Activated CD4-positive, alpha-beta T cell treated with anti-CD3 and anti-CD28 coated beads for 36 hours (primary cell): ENCODE data around the gene GPC6. TPM values are rescaled to one million over a fixed set of nuclear protein-coding genes. Genes with fewer than 3 reads are reported as not detected.

Source experiments
- ATAC-seq: fragments of 200-7000 bp; cut with Tn5 transposase; one replicate; pipeline ENCODE4 v1.10.0; 2021; ENCODE audit warnings: mild to moderate bottlenecking, moderate library complexity
- CTCF ChIA-PET: fragments of 350-600 bp; sonication (Branson Sonifier 250); formaldehyde crosslinking; loops from one replicate; lab custom pipeline; 2021; ENCODE audit warnings: antibody characterized with exemption; lab: Charles Lee
- POLR2A ChIA-PET: fragments of 350-600 bp; sonication (Branson Sonifier 250); formaldehyde crosslinking; loops from one replicate; lab custom pipeline; 2021; ENCODE audit warnings: antibody characterized with exemption, inconsistent platforms; lab: Charles Lee
- DNase-seq: peaks from one replicate; pipeline ENCODE4 v3.0.0-alpha.2; 2020
- H3K27ac Mint-ChIP-seq: one replicate; pipeline ENCODE4 v1.8.0; 2021; ENCODE audit warnings: mixed read lengths
- H3K27me3 Mint-ChIP-seq: one replicate; pipeline ENCODE4 v1.8.0; 2021; ENCODE audit warnings: mixed read lengths
- H3K36me3 Mint-ChIP-seq: one replicate; pipeline ENCODE4 v1.8.0; 2021; ENCODE audit warnings: low read depth, mixed read lengths
- H3K4me1 Mint-ChIP-seq: one replicate; pipeline ENCODE4 v1.8.0; 2021; ENCODE audit warnings: mixed read lengths
- H3K4me3 Mint-ChIP-seq: one replicate; pipeline ENCODE4 v1.8.0; 2021; ENCODE audit warnings: mild to moderate bottlenecking, moderate library complexity, mixed read lengths
- H3K9me3 Mint-ChIP-seq: one replicate; pipeline ENCODE4 v1.8.0; 2021; ENCODE audit warnings: low read depth, mixed read lengths
- intact Hi-C, 2 experiments: fragments of 100-400 bp; cut with DNase I in 1 of 2; cut with micrococcal nuclease in 1 of 2; formaldehyde crosslinking; loops; one replicate each; pipeline versions ENCODE4 v1.14.2 to v1.15.1; 2022 to 2024; cut with DNase I, micrococcal nuclease
- total RNA-seq, 2 experiments: library from RNA; stranded (reverse); gene quantifications; one replicate each; pipeline ENCODE4 v1.2.3, GENCODE V29; 2021

The GPC6 gene
- total RNA-seq, 2 experiments from 2014 or later: not detected

GRCh38 chr13:94058821-94059360 lies 832.3 kb downstream of the GPC6 start:
- ATAC-seq: no peak
- POLR2A ChIA-PET: no interaction called here
- CTCF ChIA-PET: interaction anchor here (0.6 kb wide), 1 partner anchor 929 kb away, joined by 3 read pairs; no protein-coding TSS in a partner anchor
- Mint-ChIP-seq H3K4me1 (no peaks in the 10 kb centered on the region), H3K4me3 (no peak overlapping the region), H3K27me3 (no peaks in the 10 kb centered on the region), H3K36me3 (no peaks in the 10 kb centered on the region), H3K27ac (no peak overlapping the region), H3K9me3 (no peaks in the 10 kb centered on the region)
- DNase-seq: no peak
- intact Hi-C loops: no loop called here

- Mint-ChIP-seq H3K9me3 (no peaks in the 10 kb centered on the region), H3K4me1 (no peaks in the 10 kb centered on the region), H3K4me3 (no peak overlapping the region), H3K27ac (no peak overlapping the region), H3K27me3 (no peaks in the 10 kb centered on the region), H3K36me3 (no peaks in the 10 kb centered on the region)
- ChIA-PET CTCF (no interaction called here), POLR2A (no interaction called here)
- ATAC-seq (no peak), DNase-seq (no peak)
- intact Hi-C loops: no loop called here
Observed at GRCh38 chr13:94061301-94061700, 834.7 kb downstream of the GPC6 start.

DNA sequence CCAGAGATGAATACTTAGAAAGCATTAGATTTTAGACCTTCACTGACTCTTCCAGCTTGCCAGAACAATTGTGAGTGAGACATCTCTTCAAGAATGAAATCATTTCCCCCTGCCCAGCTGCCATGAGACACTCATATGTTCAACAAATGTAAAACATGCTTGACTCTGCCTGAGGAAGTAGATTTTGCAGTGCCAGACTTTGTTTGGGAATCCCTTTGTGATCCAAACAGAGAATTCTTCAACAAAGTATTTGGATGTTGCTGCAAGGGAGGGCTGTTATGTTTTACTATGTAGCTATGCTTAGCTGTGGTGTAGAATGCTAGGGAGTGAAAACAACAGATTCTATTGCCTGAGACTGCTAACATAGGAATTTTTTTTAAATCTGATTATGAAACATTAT lies 836.5 kb downstream of the GPC6 start:
- DNase-seq (no peak), ATAC-seq (no peak)
- intact Hi-C loops: no loop called here
- POLR2A ChIA-PET: no interaction called here
- Mint-ChIP-seq H3K4me3 (no peak overlapping the region), H3K36me3 (no peaks in the 10 kb centered on the region), H3K9me3 (no peaks in the 10 kb centered on the region), H3K27me3 (no peaks in the 10 kb centered on the region), H3K27ac (no peak overlapping the region), H3K4me1 (no peaks in the 10 kb centered on the region)
- CTCF ChIA-PET: no interaction called here

DNA sequence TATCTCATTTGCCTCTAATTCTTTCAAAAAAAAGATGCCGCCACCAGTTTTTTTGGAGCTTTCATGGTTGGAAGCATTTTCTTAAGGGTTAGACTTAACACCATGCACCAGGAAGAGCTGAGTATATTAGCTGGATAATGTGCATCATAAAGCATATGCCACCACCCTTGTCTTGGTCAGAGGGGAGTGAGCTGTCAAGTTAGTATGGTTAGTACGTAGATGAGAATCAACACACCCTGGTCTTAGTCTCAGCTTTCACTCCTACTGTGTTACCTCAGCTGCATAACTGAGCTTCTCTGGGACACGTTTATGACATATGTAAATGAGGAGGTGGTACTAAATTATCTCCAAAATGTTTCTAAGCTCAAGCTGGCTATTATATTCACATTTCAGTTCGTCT lies 837.2 kb downstream of the GPC6 start:
- no peak overlapping the region for H3K27ac Mint-ChIP-seq
- ChIA-PET POLR2A (no interaction called here), CTCF (no interaction called here)
- no peaks in the 10 kb centered on the region for H3K27me3 Mint-ChIP-seq
- no peak for DNase-seq
- no peaks in the 10 kb centered on the region for H3K36me3 Mint-ChIP-seq
- no peak for ATAC-seq
- H3K4me1 Mint-ChIP-seq: no peaks in the 10 kb centered on the region
- no peaks in the 10 kb centered on the region for H3K9me3 Mint-ChIP-seq
- no peak overlapping the region for H3K4me3 Mint-ChIP-seq
- intact Hi-C loops: no loop called here

DNA sequence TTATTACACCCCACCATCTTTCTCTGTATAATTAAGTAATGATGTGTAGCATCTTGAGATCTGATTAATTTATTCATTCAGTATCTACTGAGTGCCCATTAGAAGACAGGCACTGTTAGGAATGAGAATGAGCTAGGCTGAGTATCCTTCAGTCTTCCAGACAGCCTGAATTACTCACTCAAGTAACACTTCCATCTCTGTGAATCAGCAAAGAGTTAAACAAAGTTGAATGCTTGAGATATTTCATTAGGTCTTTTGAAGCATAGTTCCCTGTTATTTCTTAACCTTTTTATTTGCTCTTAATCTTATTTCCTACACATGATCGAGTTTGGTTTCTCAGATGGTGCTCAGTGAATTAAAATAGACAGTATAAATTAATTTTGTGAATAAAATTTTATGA lies 839.1 kb downstream of the GPC6 start:
- Mint-ChIP-seq H3K27ac (no peak overlapping the region), H3K4me3 (no peak overlapping the region), H3K27me3 (peaks cover 1% of the 10 kb centered on the region), H3K4me1 (no peaks in the 10 kb centered on the region), H3K36me3 (no peaks in the 10 kb centered on the region), H3K9me3 (peaks cover 3% of the 10 kb centered on the region)
- CTCF ChIA-PET: no interaction called here
- intact Hi-C loops: no loop called here
- no peak for ATAC-seq
- DNase-seq: no peak
- POLR2A ChIA-PET: no interaction called here

DNA sequence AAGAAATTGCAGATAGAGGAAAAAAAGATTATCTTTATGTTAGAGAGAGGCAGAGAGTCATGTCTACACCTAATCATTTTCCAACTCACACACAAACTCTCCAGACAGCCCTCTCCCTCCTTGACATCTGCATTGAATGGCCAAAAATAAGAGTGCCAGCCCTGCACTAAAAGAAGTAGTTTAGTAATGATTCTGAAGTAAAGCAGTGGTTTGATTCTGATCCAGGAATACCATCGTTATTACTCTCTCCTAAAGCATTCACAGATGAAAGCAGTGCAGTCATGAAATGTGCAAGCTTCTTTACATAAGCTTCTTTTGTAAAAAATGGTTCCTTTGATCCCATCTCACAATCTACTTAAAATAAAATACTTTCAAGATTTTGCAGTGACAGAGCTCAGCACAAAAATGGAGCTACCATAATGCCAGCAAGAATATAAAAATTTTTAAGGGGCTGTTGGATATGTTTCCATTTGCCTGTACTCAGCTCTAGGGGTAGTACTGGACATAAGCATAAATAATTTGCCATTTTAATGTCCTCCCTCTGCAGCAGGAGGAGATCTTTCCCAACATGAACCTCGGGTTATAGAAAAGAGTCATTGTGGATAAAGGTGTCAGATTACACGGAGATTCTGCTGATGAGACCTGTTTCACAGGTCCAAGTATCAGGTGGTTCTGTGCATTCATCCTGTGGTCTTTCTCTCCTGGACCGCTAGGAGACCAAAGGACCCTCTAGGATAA lies 846.6 kb downstream of the GPC6 start:
- no peak overlapping the region for H3K4me3 Mint-ChIP-seq
- H3K27ac Mint-ChIP-seq: no peak overlapping the region
- H3K4me1 Mint-ChIP-seq: no peaks in the 10 kb centered on the region
- ChIA-PET POLR2A (no interaction called here), CTCF (no interaction called here)
- intact Hi-C loops: no loop called here
- peaks cover 3% of the 10 kb centered on the region for H3K9me3 Mint-ChIP-seq
- H3K36me3 Mint-ChIP-seq: no peaks in the 10 kb centered on the region
- H3K27me3 Mint-ChIP-seq: peaks cover 8% of the 10 kb centered on the region
- DNase-seq (no peak), ATAC-seq (no peak)

DNA sequence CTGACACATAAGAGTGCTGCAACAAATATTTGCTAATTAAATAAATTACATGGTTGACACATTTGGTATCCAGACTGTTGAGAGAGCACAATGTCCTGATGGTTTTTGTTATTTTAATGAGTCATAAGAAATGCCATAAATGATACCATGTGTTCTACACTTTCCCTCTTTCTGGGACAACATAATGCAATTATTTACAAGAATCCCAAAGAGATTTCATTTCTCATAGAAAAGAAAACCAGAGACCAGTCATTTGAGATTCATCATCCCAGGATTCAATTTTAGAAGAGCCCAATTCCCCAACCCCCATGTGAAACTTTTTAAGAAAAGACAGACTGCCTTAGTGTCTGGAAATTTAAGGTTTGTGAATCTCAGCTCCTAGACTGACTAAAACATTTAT lies 853.3 kb downstream of the GPC6 start:
- intact Hi-C loops: no loop called here
- POLR2A ChIA-PET: no interaction called here
- Mint-ChIP-seq H3K4me3 (no peak overlapping the region), H3K27me3 (peaks cover 11% of the 10 kb centered on the region), H3K9me3 (no peaks in the 10 kb centered on the region), H3K36me3 (no peaks in the 10 kb centered on the region), H3K27ac (no peak overlapping the region), H3K4me1 (no peaks in the 10 kb centered on the region)
- DNase-seq (no peak), ATAC-seq (no peak)
- CTCF ChIA-PET: no interaction called here

DNA sequence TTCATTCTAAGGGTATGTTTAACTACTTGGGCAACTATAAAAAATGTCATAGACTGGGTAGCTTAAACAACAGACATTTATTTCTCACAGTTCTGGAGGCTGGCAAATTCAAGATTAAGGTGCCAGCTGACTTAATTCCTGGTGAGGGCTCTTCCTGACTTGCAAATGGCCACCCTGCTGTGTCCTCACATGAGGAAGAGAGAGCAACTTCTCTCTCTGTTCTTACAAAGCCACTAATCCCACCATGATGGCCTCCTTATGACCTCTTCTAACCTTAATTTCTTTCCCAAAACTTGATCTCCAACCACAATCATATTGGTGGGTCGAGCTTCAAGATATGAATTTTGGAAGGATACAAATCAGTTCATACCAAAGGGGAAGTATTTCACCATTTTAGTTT lies 853.9 kb downstream of the GPC6 start:
- Mint-ChIP-seq H3K4me1 (no peaks in the 10 kb centered on the region), H3K36me3 (no peaks in the 10 kb centered on the region), H3K9me3 (no peaks in the 10 kb centered on the region), H3K4me3 (no peak overlapping the region), H3K27ac (no peak overlapping the region), H3K27me3 (peaks cover 11% of the 10 kb centered on the region)
- DNase-seq: no peak
- ATAC-seq: no peak
- intact Hi-C loops: no loop called here
- CTCF ChIA-PET: interaction anchor here (0.5 kb wide), 1 partner anchor 1324 kb away, joined by 3 read pairs; no protein-coding TSS in a partner anchor
- POLR2A ChIA-PET: no interaction called here

- Mint-ChIP-seq H3K36me3 (no peaks in the 10 kb centered on the region), H3K4me1 (no peaks in the 10 kb centered on the region), H3K4me3 (no peak overlapping the region), H3K27ac (no peak overlapping the region), H3K27me3 (peaks cover 5% of the 10 kb centered on the region), H3K9me3 (no peaks in the 10 kb centered on the region)
- ChIA-PET CTCF (interaction anchor here (0.8 to 0.9 kb wide), 2 partner anchors 9 to 15 kb away, joined by 3 to 4 read pairs; no protein-coding TSS in a partner anchor), POLR2A (no interaction called here)
- ATAC-seq: no peak
- DNase-seq: no peak
- intact Hi-C loops: no loop called here
Observed at GRCh38 chr13:94087100-94087499, 860.5 kb downstream of the GPC6 start.

DNA sequence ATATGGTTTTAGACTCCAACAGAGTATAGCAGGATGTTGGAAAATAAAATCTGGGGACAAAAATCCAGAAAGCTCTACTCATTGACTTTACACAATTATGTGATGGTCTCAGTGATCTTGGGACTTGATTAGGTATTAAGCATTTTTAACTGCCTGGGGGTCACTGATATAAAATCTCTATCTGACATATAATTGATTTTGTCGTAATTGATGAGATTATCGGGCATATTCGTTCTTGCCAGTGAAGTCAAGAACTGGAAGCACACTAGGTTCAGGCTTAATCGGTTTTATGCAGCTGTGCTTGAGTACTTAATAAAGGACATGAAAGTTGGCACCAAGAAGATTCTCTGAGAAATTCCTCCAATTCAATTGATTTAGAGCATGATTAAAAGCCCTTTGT lies 862.1 kb downstream of the GPC6 start:
- H3K9me3 Mint-ChIP-seq: peaks cover 2% of the 10 kb centered on the region
- no peaks in the 10 kb centered on the region for H3K36me3 Mint-ChIP-seq
- DNase-seq (no peak), ATAC-seq (no peak)
- H3K27ac Mint-ChIP-seq: no peak overlapping the region
- no peaks in the 10 kb centered on the region for H3K4me1 Mint-ChIP-seq
- peaks cover 6% of the 10 kb centered on the region for H3K27me3 Mint-ChIP-seq
- intact Hi-C loops: no loop called here
- no peak overlapping the region for H3K4me3 Mint-ChIP-seq
- POLR2A ChIA-PET: no interaction called here
- CTCF ChIA-PET: interaction anchor here (0.9 kb wide), 1 partner anchor 9 kb away, joined by 3 read pairs; no protein-coding TSS in a partner anchor

GRCh38 chr13:94090773-94091480 lies 864.3 kb downstream of the GPC6 start:
- peaks cover 7% of the 10 kb centered on the region for H3K27me3 Mint-ChIP-seq
- POLR2A ChIA-PET: no interaction called here
- intact Hi-C loops: no loop called here

More at GRCh38 chr13:94090773-94091480, 864.3 kb downstream of the GPC6 start:
- H3K27ac Mint-ChIP-seq: no peak overlapping the region
- no peaks in the 10 kb centered on the region for H3K36me3 Mint-ChIP-seq
- DNase-seq: no peak
- no peak for ATAC-seq
- H3K9me3 Mint-ChIP-seq: peaks cover 2% of the 10 kb centered on the region
- no peaks in the 10 kb centered on the region for H3K4me1 Mint-ChIP-seq
- CTCF ChIA-PET: interaction anchor here (1.5 kb wide), 1 partner anchor 506 kb away, joined by 3 read pairs; no protein-coding TSS in a partner anchor
- H3K4me3 Mint-ChIP-seq: no peak overlapping the region
